Cardiac muscle cell (in vitro differentiated cells and primary cell): Measurements from ENCODE around the gene PYROXD2. TPM values are rescaled to one million over a fixed set of nuclear protein-coding genes. Genes with fewer than 3 reads are reported as not detected.

ENCODE experiments used
- DNase-seq, 2 donors: peaks; one replicate each; pipeline versions ENCODE4 v3.0.0 to v3.0.0-alpha.2; 2010 to 2017; ENCODE audit warnings: low read depth in 1 of 2, low spot score in 1 of 2
- H3K27ac ChIP-seq: fragments of 200-600 bp; sonication (generic); 2 replicates; pipeline ENCODE4 v1.5.1; 2016
- H3K27me3 ChIP-seq: fragments of 200-600 bp; sonication (generic); 2 replicates; pipeline ENCODE4 v1.6.0; 2016; ENCODE audit warnings: control low read depth
- H3K36me3 ChIP-seq: fragments of 200-600 bp; sonication (generic); 2 replicates; pipeline ENCODE4 v1.5.1; 2016; ENCODE audit warnings: control low read depth
- H3K4me1 ChIP-seq: fragments of 200-600 bp; sonication (generic); 2 replicates; pipeline ENCODE4 v1.8.1; 2017; ENCODE audit warnings: low read depth, mild to moderate bottlenecking, mixed run types
- H3K4me3 ChIP-seq: fragments of 200-600 bp; sonication (generic); 2 replicates; pipeline ENCODE4 v1.5.1; 2016; ENCODE audit warnings: mild to moderate bottlenecking
- H3K9me3 ChIP-seq: fragments of 200-600 bp; sonication (generic); 2 replicates; pipeline ENCODE4 v1.5.1; 2017; ENCODE audit warnings: low read depth, mild to moderate bottlenecking, control low read depth
- polyA plus RNA-seq: library from polyadenylated mRNA; unstranded; fragments of >200 nt; fragmentation: Nextera tagmentation; extraction: Ambion mirVana; gene quantifications from 2 replicates; pipeline ENCODE4 v1.2.1, GENCODE V29; 2016
- total RNA-seq: library from RNA; depleted of rRNA; stranded (reverse); fragments of >200 nt; gene quantifications from 2 replicates; pipeline ENCODE4 v1.2.3, GENCODE V29; 2016
- TF ChIP-seq, protein P1 (sequence below): IDR thresholded peaks from 2 replicates; pipeline ENCODE4 v1.5.1; 2012; ENCODE audit warnings: low read depth, mild to moderate bottlenecking, low read length

The PYROXD2 gene
- total and polyA plus RNA-seq, 2 experiments from 2014 or later: 27.5 to 45.1 TPM

DNA sequence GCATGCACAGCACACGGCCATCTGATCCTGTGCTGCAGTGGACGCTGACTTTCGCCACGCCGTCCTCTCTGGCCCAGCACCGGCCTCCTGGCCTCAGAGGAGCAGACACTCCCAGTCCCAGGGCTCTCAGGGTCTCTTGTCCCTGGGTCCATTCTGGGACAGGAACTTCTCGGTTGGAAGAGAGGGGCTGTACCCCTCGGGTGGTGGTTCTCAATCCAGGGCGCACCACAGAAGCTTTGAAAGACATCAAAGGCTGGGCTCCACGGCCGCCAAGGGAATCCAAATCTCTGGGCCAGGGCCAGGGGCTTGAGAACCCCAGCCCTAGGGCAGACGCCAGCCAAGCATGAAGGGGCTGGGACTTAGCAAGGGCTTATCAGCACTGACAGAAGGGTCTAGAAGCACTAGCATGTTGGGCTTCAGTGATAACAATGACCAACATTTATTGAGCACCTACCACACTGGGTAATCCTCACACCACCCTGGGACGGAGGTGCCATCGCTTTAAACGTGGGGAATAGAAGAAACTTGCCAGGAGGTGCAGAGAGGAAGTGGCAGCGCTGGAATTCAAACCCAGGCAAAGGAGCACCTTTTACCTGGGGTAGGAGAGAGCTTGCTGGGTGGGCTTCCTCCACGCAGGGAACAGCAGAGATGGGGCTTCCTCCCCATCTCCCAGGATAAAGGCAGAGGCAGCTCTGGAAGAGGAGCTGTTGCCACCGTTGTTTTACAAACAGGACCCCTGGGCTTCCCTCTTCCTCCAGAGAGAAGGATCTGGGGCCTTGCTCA lies 1.8 kb upstream of the PYROXD2 start:
- TF ChIP-seq, protein P1, sequence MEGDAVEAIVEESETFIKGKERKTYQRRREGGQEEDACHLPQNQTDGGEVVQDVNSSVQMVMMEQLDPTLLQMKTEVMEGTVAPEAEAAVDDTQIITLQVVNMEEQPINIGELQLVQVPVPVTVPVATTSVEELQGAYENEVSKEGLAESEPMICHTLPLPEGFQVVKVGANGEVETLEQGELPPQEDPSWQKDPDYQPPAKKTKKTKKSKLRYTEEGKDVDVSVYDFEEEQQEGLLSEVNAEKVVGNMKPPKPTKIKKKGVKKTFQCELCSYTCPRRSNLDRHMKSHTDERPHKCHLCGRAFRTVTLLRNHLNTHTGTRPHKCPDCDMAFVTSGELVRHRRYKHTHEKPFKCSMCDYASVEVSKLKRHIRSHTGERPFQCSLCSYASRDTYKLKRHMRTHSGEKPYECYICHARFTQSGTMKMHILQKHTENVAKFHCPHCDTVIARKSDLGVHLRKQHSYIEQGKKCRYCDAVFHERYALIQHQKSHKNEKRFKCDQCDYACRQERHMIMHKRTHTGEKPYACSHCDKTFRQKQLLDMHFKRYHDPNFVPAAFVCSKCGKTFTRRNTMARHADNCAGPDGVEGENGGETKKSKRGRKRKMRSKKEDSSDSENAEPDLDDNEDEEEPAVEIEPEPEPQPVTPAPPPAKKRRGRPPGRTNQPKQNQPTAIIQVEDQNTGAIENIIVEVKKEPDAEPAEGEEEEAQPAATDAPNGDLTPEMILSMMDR: no peak
- Histone ChIP-seq H3K4me3 (no peak overlapping the region), H3K4me1 (peaks cover 28% of the 10 kb centered on the region), H3K27me3 (no peaks in the 10 kb centered on the region), H3K27ac (no peak overlapping the region), H3K9me3 (no peaks in the 10 kb centered on the region), H3K36me3 (no peaks in the 10 kb centered on the region)
- no peak for DNase-seq

DNA sequence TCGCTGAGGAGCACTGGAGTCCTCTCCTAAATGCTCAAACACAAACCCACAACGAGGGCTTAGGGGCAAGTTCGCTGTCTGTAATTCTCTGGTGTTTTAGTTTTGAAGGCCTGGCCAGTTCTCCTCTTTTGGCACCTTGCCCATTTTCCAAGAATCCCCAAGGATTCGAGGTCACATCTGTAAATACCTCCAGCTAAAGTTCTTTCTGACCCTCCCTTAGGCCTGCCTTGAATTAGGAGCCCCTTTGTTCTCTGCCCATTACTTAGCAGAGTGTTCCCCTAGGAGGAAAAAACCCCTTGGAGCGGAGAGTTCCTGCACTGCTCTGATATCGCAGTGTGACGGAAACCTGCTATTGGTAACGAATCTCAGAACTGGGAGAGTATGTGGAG lies 743 bp upstream of the PYROXD2 start:
- H3K36me3 ChIP-seq: no peaks in the 10 kb centered on the region
- peak in 1 of 2 donors; percentile 53 for DNase-seq
- H3K4me3 ChIP-seq: no peak overlapping the region
- H3K9me3 ChIP-seq: no peaks in the 10 kb centered on the region
- TF ChIP-seq, protein P1: no peak
- peaks cover 33% of the 10 kb centered on the region for H3K4me1 ChIP-seq
- H3K27ac ChIP-seq: peak overlapping the region; percentile 86
- H3K27me3 ChIP-seq: no peaks in the 10 kb centered on the region

DNA sequence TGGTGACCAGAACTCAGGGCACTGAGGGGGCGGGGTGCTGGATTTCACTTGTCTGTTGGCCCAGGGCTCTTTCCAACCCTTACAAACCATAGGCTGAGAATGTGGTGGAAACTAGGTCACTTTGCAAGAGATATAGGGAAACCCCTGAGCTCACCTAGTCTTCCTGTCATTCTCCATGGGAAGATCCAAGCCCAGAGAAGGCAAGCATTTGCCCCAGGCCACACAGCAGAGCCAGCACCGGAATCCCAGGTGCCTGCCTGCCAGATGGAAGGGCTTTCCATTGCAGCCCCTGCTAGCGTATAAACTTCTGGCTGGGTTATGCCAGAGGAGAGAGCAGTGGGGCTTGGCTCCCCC lies 427 bp downstream of the PYROXD2 start:
- H3K4me1 ChIP-seq: peaks cover 40% of the 10 kb centered on the region
- no peaks in the 10 kb centered on the region for H3K36me3 ChIP-seq
- H3K27ac ChIP-seq: peak overlapping the region; percentile 86
- peak overlapping the region; percentile 34 for H3K4me3 ChIP-seq
- no peaks in the 10 kb centered on the region for H3K27me3 ChIP-seq
- no peaks in the 10 kb centered on the region for H3K9me3 ChIP-seq
- TF ChIP-seq, protein P1: no peak
- DNase-seq: no peak

DNA sequence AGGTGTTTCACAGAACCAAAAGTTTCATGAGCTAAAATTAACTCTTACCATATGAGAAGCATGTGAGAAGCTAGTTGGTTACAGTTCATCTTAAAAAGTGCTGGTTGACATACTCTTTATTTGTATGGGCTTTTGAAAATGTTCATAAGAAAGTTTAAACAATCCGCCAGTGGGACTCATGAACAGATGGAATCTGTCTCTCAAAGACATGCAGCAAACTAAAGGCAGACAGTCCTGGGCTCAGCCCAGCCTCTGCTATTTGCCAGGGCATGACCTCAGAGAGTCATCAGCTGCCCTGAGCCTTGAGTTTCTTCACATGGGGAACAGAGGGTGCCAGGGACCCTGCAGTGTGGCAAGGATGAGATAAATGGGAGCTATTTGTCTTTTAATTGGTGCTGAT lies 3.2 kb downstream of the PYROXD2 start:
- peak overlapping the region; percentile 86 for H3K27ac ChIP-seq
- no peak overlapping the region for H3K4me3 ChIP-seq
- no peaks in the 10 kb centered on the region for H3K27me3 ChIP-seq
- peaks cover 50% of the 10 kb centered on the region for H3K4me1 ChIP-seq
- no peaks in the 10 kb centered on the region for H3K9me3 ChIP-seq
- TF ChIP-seq, protein P1: no peak
- DNase-seq: no peak
- H3K36me3 ChIP-seq: no peaks in the 10 kb centered on the region

DNA sequence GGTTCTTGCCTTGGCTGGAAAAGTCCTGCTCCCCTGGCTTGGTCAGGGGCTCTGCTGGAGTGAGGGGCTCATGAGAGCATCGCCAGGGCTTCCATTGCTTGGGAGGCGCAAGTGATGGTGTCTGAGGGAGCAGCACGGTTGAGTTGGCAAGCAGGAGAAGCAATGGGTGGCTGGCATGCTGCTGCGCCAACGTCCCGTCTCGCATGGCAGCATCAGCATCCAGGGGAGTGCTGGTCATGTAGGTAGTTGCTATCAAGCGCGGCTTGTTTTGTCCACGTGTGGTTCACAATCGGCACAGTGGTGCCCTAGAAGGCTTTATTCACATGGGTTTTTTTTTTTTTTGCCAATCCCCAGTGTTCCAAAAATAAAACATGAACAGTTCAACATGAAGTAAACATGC lies 3.8 kb downstream of the PYROXD2 start:
- Histone ChIP-seq H3K27me3 (no peaks in the 10 kb centered on the region), H3K36me3 (no peaks in the 10 kb centered on the region), H3K27ac (peak overlapping the region; percentile 86), H3K4me3 (no peak overlapping the region), H3K4me1 (peaks cover 50% of the 10 kb centered on the region), H3K9me3 (no peaks in the 10 kb centered on the region)
- TF ChIP-seq, protein P1: no peak
- DNase-seq: no peak
